ENCODE measurements around the gene LRRC4C. TPM values are rescaled to one million over a fixed set of nuclear protein-coding genes. Genes with fewer than 3 reads are reported as not detected.

LRRC4C gene
- total RNA-seq, 2 donors from 2014 or later: 0.84 to 0.95 TPM

- TF ChIP-seq, protein P1, sequence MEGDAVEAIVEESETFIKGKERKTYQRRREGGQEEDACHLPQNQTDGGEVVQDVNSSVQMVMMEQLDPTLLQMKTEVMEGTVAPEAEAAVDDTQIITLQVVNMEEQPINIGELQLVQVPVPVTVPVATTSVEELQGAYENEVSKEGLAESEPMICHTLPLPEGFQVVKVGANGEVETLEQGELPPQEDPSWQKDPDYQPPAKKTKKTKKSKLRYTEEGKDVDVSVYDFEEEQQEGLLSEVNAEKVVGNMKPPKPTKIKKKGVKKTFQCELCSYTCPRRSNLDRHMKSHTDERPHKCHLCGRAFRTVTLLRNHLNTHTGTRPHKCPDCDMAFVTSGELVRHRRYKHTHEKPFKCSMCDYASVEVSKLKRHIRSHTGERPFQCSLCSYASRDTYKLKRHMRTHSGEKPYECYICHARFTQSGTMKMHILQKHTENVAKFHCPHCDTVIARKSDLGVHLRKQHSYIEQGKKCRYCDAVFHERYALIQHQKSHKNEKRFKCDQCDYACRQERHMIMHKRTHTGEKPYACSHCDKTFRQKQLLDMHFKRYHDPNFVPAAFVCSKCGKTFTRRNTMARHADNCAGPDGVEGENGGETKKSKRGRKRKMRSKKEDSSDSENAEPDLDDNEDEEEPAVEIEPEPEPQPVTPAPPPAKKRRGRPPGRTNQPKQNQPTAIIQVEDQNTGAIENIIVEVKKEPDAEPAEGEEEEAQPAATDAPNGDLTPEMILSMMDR (conservative IDR thresholded peaks at IDR 0.05): no peak
- Histone ChIP-seq H3K27me3 (ENCODE audit: control insufficient read depth, insufficient read depth, low read length, poor library complexity, severe bottlenecking) (no peaks in the 10 kb centered on the region), H3K4me1 (ENCODE audit: control insufficient read depth, insufficient read depth, low read length) (no peaks in the 10 kb centered on the region), H3K9me3 (ENCODE audit: control insufficient read depth, low read length) (no peaks in the 10 kb centered on the region), H3K36me3 (ENCODE audit: control insufficient read depth, insufficient read depth, low read length) (no peaks in the 10 kb centered on the region), H3K27ac (ENCODE audit: low read depth, low read length) (no peak overlapping the region), H3K9ac (ENCODE audit: extremely low read depth, low read length, poor library complexity, severe bottlenecking) (no peak overlapping the region), H3K4me3 (ENCODE audit: low read length) (no peak overlapping the region)
- H3K9me3 Mint-ChIP-seq: no peaks in the 10 kb centered on the region
- H3K4me3 Mint-ChIP-seq: no peak overlapping the region
- no peaks in the 10 kb centered on the region for H3K27me3 Mint-ChIP-seq (ENCODE audit: insufficient read depth)
- H3K36me3 Mint-ChIP-seq (ENCODE audit: low read depth): no peaks in the 10 kb centered on the region
- H3K4me1 Mint-ChIP-seq: peaks cover 28% of the 10 kb centered on the region
- DNase-seq: no peak
- WGBS, 2 experiments (ENCODE audit: insufficient coverage in 1 of 2, insufficient read length in 1 of 2): 90 to 100% methylated on average over 2 to 3 of the region's 3 CpGs
- H3K27ac Mint-ChIP-seq: no peak overlapping the region
These were observed 61.3 kb downstream of the LRRC4C start for GRCh38 chr11:41398175-41398574.

DNA sequence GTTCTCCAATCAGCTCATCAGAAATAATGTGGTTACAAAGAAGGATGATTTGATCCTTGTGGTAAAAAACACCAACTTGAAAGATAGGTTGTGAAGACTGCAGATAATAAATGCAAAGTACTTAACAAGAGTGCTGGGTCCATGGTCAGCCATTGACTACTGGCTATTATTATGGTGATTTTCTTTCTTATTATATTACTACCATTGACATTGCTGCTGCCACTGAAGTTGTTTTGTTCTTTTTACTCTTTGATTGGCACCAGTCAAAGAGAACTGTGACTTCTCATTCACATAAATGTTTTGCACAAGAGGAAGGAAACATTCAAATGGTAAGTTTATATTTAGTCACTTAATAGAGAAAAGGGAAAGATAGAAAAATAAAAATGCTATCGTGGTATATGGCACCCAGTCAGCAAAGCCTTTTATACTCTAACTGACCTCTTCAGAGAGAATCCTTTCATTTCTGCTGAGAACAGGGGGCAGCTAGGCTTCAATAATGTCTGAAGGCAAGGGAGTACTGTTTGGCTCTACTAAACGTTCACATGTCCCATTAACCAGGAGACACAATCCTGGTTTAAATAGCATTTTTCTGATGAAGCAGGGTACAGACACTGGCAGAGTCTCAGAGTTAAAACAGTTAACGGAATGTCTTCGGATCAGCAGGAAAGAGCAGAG lies 64.8 kb downstream of the LRRC4C start:
- DNase-seq: no peak
- 74 to 76% methylated on average over 4 of the region's 4 CpGs for WGBS, 2 experiments (ENCODE audit: insufficient coverage in 1 of 2, insufficient read length in 1 of 2)
- Histone ChIP-seq H3K4me3 (ENCODE audit: low read length) (no peak overlapping the region), H3K9ac (ENCODE audit: extremely low read depth, low read length, poor library complexity, severe bottlenecking) (no peak overlapping the region), H3K27ac (ENCODE audit: low read depth, low read length) (peak overlapping the region; percentile 79), H3K9me3 (ENCODE audit: control insufficient read depth, low read length) (no peaks in the 10 kb centered on the region), H3K27me3 (ENCODE audit: control insufficient read depth, insufficient read depth, low read length, poor library complexity, severe bottlenecking) (no peaks in the 10 kb centered on the region), H3K4me1 (ENCODE audit: control insufficient read depth, insufficient read depth, low read length) (peaks cover 1% of the 10 kb centered on the region), H3K36me3 (ENCODE audit: control insufficient read depth, insufficient read depth, low read length) (no peaks in the 10 kb centered on the region)
- Mint-ChIP-seq H3K9me3 (no peaks in the 10 kb centered on the region), H3K4me3 (no peak overlapping the region), H3K27ac (peak overlapping the region; percentile 67), H3K27me3 (ENCODE audit: insufficient read depth) (no peaks in the 10 kb centered on the region), H3K36me3 (ENCODE audit: low read depth) (no peaks in the 10 kb centered on the region), H3K4me1 (peaks cover 48% of the 10 kb centered on the region)
- TF ChIP-seq, protein P1 (conservative IDR thresholded peaks at IDR 0.05): no peak

- H3K4me3 Mint-ChIP-seq: no peak overlapping the region
- peaks cover 55% of the 10 kb centered on the region for H3K4me1 Mint-ChIP-seq
- H3K36me3 Mint-ChIP-seq (ENCODE audit: low read depth): no peaks in the 10 kb centered on the region
- H3K27me3 ChIP-seq (ENCODE audit: control insufficient read depth, insufficient read depth, low read length, poor library complexity, severe bottlenecking): no peaks in the 10 kb centered on the region
- H3K4me3 ChIP-seq (ENCODE audit: low read length): no peak overlapping the region
- H3K27ac ChIP-seq (ENCODE audit: low read depth, low read length): peak overlapping the region; percentile 1
- no peaks in the 10 kb centered on the region for H3K27me3 Mint-ChIP-seq (ENCODE audit: insufficient read depth)
- DNase-seq: peak; percentile 64
- TF ChIP-seq, protein P1 (conservative IDR thresholded peaks at IDR 0.05): no peak
- no peaks in the 10 kb centered on the region for H3K36me3 ChIP-seq (ENCODE audit: control insufficient read depth, insufficient read depth, low read length)
- H3K9ac ChIP-seq (ENCODE audit: extremely low read depth, low read length, poor library complexity, severe bottlenecking): no peak overlapping the region
- peak overlapping the region; percentile 87 for H3K27ac Mint-ChIP-seq
- H3K4me1 ChIP-seq (ENCODE audit: control insufficient read depth, insufficient read depth, low read length): peaks cover 15% of the 10 kb centered on the region
- no peaks in the 10 kb centered on the region for H3K9me3 ChIP-seq (ENCODE audit: control insufficient read depth, low read length)
- H3K9me3 Mint-ChIP-seq: no peaks in the 10 kb centered on the region
These were observed 66.9 kb downstream of the LRRC4C start for GRCh38 chr11:41392596-41392995.

All from endodermal cell (in vitro differentiated cells).